Left renal cortex interstitium (tissue), 4 donors: ENCODE data around the gene WFDC11. TPM values are rescaled to one million over a fixed set of nuclear protein-coding genes. Genes with fewer than 3 reads are reported as not detected.

Experiments
- DNase-seq, 4 donors: peaks; one replicate each; pipeline ENCODE4 v3.0.0-alpha.2; 2013; ENCODE audit warnings: low read depth in 4 of 4, low spot score in 2 of 4, missing footprints in 1 of 4
- polyA plus RNA-seq, 4 donors: library from polyadenylated mRNA; unstranded; fragments of 120-200 nt; gene quantifications; one replicate each; pipeline ENCODE4 v1.2.1, GENCODE V29; 2013; ENCODE audit not compliant: insufficient read length in 4 of 4

The WFDC11 gene
- polyA plus RNA-seq, 4 donors = 0.27 TPM; not detected in 3

DNA sequence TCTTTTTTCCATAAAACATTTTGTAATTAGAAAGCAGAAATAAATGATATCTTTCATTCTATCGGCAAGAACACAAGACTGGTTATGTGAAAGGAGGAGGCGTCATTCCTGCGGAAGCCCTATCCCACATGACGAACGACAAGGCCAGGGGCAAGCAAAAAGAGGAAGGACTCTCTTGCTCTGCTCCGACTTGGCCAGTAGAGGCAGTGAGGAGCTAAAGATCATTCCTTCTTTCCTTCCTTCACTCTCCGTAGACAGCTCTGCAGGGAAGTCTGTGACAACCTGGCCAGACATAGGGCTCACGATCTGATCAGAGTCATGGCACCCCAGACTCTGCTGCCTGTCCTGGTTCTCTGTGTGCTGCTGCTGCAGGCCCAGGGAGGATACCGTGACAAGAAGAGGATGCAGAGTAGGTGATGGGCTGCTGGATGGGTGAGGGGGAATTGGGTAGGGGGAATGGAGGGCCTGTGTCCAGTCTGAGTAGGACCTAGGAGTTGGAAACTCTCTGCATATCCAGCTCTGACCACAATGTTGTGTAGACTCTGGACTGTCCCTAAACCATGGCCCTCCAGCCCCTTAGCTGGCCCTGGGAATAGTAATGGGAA, 40.4 kb downstream of the WFDC11 start, which contains the start of gene WFDC10A:
WFDC10A (plus strand) TSS at position 244 of the 605 bp plus-strand sequence; CDS start at position 319, 75 bp downstream.
- DNase-seq = peak in 1 of 4 donors; percentile 6

DNA sequence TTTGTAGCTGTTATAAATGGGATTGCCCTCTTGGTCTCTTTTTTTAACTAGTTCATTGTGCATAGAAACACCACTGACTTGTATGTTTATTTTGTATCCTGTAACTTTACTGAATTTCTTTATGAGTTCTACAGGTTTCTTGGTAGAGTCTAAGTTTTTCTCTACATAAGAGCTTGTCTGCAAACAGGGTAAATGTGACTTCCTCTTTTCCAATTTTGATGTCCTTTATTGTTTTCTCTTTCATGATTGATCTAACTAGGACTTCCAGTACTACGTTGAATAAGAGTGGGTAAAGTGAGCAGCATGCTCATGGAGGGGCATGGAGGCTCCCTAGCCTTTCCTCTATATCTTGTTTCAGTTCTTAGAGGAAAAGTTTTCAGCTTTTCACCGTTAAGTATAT, 43.5 kb downstream of the WFDC11 start:
- no peak for DNase-seq

DNA sequence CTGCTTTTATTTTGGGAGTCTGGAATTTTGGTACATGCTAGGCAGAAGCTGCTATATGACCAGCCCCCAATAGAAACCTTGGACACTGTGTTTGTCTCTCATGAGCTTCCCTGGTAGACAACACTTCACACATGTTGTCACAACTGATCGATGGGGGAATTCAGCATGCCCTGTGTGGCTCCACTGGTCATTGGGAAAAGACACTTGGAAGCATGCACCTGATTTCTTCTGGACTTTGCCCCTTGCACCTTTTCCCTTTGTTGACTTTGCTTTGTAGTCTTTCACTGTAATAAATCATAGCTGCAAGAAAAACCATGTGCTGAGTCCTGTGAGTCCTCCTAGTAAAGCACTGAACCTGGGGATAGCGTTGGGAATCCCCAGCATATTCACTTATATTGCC, 48.4 kb downstream of the WFDC11 start:
- no peak for DNase-seq

DNA sequence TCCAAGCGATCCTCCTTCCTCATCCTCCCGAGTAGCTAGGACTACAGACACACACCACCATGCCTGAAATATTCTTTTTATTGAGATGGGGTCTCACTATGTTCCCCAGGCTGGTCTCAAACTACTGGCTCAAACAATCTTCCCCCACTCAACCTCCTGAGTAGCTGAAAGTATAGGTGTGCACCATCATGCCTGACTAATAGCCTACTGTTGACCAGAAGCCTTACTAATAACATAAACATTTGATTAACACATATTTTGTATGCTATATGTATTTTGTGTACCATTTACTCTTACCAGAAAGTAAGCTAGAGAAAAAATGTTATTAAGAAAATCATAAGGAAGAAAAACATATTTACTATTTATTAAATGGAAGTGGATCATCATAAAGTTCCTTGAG, 52.4 kb downstream of the WFDC11 start:
- DNase-seq = no peak

DNA sequence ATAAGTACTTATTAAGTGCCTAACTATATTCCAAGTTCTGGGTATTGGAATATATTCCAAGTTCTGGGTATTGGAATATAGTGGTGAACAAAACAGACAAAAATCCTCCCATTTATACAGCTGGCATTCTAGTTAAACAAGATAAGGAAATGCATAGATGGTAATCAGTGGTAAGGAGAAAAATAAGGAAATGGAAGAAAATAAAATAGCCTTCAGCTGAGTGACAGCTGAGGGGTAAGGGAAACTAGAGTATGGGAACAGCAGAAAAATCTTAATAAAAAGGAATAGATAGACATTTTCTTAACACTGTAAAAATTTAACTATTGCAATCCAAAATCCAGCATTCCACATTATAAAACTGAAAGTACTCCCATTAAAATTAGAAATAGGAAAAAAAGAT, 57.7 kb downstream of the WFDC11 start:
- no peak for DNase-seq

DNA sequence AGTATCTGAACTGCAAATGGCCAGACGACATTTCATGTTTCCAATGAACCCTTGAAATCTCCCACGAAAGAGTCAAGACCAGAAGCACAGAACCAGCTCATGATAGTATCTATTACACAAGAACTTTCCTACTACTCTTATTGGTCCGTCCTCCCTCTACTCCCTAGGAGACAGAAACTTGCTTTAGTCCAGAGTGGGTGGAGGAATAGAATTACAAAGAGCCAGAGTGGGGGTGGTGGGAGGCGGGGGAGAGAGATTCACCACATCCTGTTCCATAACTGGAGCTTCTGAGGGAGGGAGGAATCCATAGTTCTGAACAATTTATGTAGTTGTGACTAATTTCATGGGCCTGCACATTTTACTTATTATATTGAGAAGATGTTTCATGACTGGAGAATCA, 59.0 kb downstream of the WFDC11 start:
- DNase-seq = peak in 1 of 4 donors; percentile 4

DNA sequence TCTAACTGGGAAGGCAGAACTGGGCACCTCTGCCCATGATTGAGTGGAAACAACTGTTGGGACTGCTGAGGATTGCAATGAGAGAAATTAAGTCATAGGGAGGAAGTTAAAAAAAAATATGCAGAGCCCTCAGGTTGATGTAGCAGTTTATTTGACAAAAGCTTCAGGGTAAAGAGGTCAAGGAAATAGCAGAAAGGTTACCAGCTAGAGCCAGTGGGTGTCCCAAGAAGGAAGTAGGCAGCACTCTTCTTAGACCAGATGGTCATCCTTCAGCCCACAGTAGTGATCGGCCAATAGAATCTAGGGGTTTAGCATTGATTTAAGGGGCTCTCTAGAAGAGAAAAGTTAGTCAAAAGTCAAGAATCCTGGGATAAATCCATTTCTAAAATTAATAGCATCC, 62.2 kb downstream of the WFDC11 start:
- DNase-seq = no peak

Other genes starting within 250 kb of the WFDC11 start
- gene WFDC2, start 200.5 kb downstream of the WFDC11 start, polyA plus RNA-seq = 100 to 1,000 TPM; 156 to 270 (median 212) TPM
- not detected for gene SPINT3, start 154.6 kb downstream of the WFDC11 start, polyA plus RNA-seq
- gene WFDC6, start 130.8 kb downstream of the WFDC11 start, polyA plus RNA-seq = not detected
- under 1 TPM; 0.08 to 0.65 (median 0.31) TPM for gene EPPIN, start 122.8 kb downstream of the WFDC11 start, polyA plus RNA-seq
- under 1 TPM in 1 of 4 donors, not detected in 3; 0.27 TPM for gene WFDC8, start 91.0 kb downstream of the WFDC11 start, polyA plus RNA-seq
- not detected for gene WFDC10A, start 40.5 kb downstream of the WFDC11 start, polyA plus RNA-seq
- gene WFDC9, start 39.0 kb downstream of the WFDC11 start, polyA plus RNA-seq = not detected
- not detected for gene WFDC13, start 31.8 kb upstream of the WFDC11 start, polyA plus RNA-seq
- not detected for gene WFDC10B, start 34.8 kb upstream of the WFDC11 start, polyA plus RNA-seq
- not detected for gene SPINT4, start 52.1 kb upstream of the WFDC11 start, polyA plus RNA-seq
- gene WFDC3, start 121.6 kb upstream of the WFDC11 start, polyA plus RNA-seq = 1 to 10 TPM; 1.0 to 2.2 (median 1.7) TPM
- 10 to 100 TPM; 34.9 to 46.2 (median 39.1) TPM for gene DNTTIP1, start 121.7 kb upstream of the WFDC11 start, polyA plus RNA-seq
- 10 to 100 TPM; 56.3 to 76.9 (median 67.4) TPM for gene UBE2C, start 142.4 kb upstream of the WFDC11 start, polyA plus RNA-seq
- gene TNNC2, start 157.1 kb upstream of the WFDC11 start, polyA plus RNA-seq = 1 to 10 TPM in 2 of 4 donors, under 1 TPM in 2; 0.32 to 1.4 (median 0.98) TPM
- gene SNX21, start 163.6 kb upstream of the WFDC11 start, polyA plus RNA-seq = 10 to 100 TPM; 11.3 to 22.4 (median 17.5) TPM
- 10 to 100 TPM; 20.9 to 32.3 (median 26.7) TPM for gene ACOT8, start 187.2 kb upstream of the WFDC11 start, polyA plus RNA-seq
- gene ZSWIM3, start 187.4 kb upstream of the WFDC11 start, polyA plus RNA-seq = 1 to 10 TPM; 5.4 to 5.7 (median 5.6) TPM
- gene ZSWIM1, start 211.0 kb upstream of the WFDC11 start, polyA plus RNA-seq = 10 to 100 TPM; 13.3 to 18.5 (median 15.7) TPM
- 1 to 10 TPM; 2.6 to 7.4 (median 4.8) TPM for gene SPATA25, start 217.4 kb upstream of the WFDC11 start, polyA plus RNA-seq
- gene NEURL2, start 221.0 kb upstream of the WFDC11 start, polyA plus RNA-seq = 10 to 100 TPM in 2 of 4 donors, 1 to 10 TPM in 2; 4.2 to 11.2 (median 9.3) TPM
- gene CTSA, start 221.1 kb upstream of the WFDC11 start, polyA plus RNA-seq = 100 to 1,000 TPM; 112 to 176 (median 131) TPM
- 100 to 1,000 TPM; 122 to 170 (median 131) TPM for gene PLTP, start 241.9 kb upstream of the WFDC11 start, polyA plus RNA-seq